Putamen (tissue), 1 donor: ENCODE measurements around the gene NT5C1B.
A peak's percentile ranks its signal among the peaks of the same experiment; 100 is the strongest.

Experiments
- DNase-seq: peaks from one replicate; pipeline ENCODE4 v3.0.0-alpha.2; 2016; ENCODE audit warnings: low spot score

The NT5C1B gene

GRCh38 chr2:18551169-18551568 is 38.2 kb downstream of the NT5C1B start:
- DNase-seq: no peak

DNA sequence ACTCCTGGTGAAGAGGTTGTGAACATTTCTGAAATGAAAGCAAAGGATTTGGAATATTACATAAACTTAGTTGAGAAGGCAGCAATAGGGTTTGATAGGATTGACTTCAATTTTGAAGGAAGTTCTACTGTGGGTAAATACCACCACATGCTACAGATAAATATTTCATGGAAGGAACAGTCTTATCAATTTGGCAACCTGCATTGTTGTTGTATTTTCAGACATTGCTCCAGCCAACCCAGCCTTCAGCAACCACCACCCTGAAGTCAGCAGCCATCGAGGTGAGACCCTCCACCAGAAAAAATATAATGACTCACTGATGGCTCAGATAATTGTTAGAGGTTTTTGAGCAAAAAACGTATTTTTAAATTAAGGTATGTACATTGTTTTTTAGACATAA is 38.9 kb downstream of the NT5C1B start:
- DNase-seq: no peak

- no peak for DNase-seq
Observed at GRCh38 chr2:18549083-18549482, 40.3 kb downstream of the NT5C1B start.

GRCh38 chr2:18548621-18549020 is 40.7 kb downstream of the NT5C1B start:
- no peak for DNase-seq

DNA sequence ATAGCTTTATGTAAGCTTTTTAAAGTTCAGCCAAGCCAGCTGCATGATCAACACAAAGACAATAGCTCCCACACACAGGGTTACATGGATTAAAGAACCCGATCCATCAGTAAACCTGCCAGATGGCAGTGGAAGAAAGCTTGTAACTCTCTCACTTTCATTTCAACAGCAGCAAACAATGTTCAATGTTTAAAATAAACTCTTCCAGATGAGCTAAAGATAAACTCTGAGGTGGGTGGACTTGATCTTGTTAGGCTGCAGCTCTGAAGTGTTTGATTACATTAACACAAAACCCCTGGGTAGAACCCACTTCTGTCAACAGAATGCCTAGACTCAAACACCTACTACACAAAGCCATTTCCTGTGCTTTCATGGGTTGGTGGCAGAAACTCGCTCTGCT is 42.8 kb downstream of the NT5C1B start:
- DNase-seq: no peak

GRCh38 chr2:18545384-18545783 is 44.0 kb downstream of the NT5C1B start:
- no peak for DNase-seq

GRCh38 chr2:18544171-18544570 is 45.2 kb downstream of the NT5C1B start:
- DNase-seq: no peak

DNA sequence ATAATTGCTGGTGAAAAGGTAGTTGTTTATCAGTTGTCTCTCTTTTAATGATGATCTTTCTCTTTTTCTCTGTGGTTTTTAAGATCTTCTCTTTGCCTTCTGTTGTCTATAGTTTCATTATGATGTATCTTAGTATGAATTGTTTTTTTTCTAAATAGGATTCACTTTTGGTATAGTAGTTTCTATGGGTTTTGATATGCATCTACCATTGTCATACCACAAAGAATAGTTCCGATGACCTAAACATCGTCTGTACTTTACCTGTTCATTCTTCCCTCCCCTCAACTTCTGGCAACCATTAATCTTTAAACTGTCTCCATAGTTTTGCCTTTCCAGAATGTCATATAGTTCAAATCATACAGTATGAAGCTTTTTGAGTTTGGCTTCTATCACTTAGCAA is 48.5 kb downstream of the NT5C1B start:
- DNase-seq: no peak

GRCh38 chr2:18536697-18537096 is 52.7 kb downstream of the NT5C1B start:
- DNase-seq: no peak

DNA sequence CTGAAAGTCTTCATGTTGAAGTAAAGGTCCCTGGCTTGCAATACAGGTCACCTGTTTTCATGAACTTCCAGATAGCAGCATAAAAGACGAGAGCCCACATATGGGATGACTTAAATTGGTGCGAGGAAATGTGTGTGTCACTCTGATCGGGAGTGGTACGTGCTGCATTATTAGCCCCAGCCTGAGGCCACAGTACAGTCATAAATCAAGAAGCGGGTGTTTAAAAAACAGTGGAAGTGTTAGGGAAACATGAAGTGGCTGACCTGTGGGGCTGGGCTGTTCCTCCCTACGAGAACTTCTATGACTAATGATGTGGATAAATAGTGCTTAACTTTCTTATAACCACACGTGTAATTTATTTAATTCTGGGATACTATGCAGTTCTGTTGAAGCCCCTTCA is 53.3 kb downstream of the NT5C1B start:
- no peak for DNase-seq

DNA sequence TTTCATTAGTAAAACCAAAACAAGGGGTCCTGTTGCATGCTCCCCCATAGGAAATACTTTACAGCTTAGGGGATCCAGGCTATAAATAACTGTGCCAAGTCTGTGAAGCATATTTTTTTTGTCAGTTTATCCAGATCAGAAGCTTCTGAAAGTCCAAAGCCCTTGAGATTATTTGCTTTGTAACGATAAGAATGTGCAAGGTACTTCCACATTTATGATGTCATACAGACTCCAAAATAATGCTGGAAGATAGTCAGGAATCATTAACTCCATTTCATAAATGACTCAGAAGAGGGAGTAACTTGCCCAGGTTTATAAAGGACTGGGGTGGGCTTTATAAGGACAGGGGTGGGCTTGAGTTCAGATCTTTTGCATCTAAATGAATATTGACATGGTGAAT is 58.2 kb downstream of the NT5C1B start:
- DNase-seq: no peak

DNA sequence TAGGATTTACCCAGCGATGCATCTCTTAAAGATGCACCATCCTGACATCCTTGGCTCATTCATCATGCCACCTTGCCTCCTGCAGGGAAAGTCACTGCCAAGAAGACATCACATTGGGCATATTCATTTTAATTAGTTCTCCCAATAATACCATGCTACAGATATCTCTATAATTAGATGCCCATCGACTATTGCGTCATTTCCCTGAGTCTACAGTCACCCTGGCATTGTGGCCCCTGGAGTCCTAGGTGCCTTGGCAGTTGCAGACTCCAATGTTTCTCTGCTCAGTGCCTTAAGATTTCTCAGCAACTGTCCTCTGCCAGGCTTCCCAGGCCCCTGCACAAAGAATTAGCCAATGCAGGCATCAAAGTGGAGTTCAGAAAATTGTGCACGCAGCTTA is 61.5 kb downstream of the NT5C1B start:
- DNase-seq: no peak

GRCh38 chr2:18527326-18527725 is 62.0 kb downstream of the NT5C1B start:
- no peak for DNase-seq

- no peak for DNase-seq
Observed at GRCh38 chr2:18526429-18526828, 62.9 kb downstream of the NT5C1B start.

GRCh38 chr2:18525852-18526251 is 63.5 kb downstream of the NT5C1B start:
- DNase-seq: no peak

- no peak for DNase-seq
Observed at GRCh38 chr2:18525236-18525635, 64.1 kb downstream of the NT5C1B start.

- no peak for DNase-seq
Observed at GRCh38 chr2:18522484-18523146, 66.8 kb downstream of the NT5C1B start.

DNA sequence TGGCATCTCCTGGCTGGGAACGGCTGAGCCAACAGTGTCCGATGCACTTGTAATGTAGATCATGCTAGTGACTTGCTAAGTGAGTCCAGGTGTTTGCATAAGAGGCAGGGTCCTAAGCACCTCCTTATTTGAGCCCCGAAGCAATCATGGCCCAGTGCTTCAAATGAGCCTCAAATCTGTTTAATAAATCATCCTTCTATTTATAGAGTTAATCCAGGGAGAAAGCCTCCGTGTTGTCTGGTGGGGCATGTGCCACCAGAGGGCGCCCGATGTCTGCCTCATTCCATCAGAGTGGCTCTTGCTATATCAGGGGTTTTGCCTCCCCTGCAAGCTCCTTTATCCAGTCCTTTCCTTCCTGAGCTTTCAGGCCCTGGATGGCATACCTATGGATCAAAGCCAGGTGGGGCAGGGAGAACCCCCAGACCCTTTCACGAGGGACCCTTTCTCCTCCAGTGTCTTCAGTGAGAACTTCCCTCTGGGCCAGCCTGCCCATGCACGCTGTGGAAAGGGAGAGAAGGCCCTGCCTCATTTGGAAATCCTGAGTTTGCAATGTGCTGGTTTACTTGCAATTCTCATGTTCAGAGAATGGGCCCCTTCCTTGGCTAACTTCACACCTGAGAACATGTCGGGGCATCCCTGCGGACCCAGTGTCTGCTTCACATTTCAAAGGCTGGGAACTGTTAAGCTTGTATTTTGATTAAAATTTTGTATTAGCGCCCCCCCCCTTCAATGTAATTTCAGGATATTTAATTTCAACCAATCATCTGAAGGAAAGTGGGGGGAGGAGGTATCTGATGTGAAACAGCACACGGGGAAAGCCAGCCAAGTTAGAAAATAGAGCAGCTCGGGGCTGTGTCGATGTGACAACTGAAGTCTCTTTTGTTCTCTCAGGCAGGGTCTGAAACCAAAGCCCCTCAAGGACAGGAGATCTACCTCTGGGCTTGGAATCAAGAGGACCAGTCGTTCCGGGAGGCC is 68.6 kb downstream of the NT5C1B start:
- peak; percentile 72 for DNase-seq

DNA sequence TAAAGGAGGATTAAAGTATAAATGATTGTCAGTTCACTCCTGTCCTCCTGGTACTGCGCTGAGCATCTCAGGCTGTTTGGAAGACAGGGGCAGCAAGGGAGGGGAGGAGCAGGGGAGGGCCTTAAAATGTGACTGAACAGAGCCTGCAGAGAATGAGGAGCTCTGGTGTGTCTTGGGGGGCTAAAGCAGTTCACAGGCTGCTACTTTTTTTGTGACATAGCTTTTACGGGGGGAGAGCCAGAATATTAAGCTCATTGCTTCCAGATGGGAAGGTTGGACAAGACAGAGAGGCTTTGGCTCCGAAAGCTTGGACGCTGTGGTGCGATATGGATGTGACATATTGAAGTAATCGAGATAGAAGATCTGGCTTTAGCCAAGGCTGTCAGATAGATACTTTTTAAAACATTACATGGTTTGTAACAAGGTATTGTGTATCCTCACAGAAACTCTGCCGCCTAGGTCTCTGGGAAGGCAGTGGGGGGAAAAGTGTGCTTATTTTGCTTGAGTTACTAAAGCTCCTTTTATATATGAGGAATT is 69.4 kb downstream of the NT5C1B start:
- no peak for DNase-seq

DNA sequence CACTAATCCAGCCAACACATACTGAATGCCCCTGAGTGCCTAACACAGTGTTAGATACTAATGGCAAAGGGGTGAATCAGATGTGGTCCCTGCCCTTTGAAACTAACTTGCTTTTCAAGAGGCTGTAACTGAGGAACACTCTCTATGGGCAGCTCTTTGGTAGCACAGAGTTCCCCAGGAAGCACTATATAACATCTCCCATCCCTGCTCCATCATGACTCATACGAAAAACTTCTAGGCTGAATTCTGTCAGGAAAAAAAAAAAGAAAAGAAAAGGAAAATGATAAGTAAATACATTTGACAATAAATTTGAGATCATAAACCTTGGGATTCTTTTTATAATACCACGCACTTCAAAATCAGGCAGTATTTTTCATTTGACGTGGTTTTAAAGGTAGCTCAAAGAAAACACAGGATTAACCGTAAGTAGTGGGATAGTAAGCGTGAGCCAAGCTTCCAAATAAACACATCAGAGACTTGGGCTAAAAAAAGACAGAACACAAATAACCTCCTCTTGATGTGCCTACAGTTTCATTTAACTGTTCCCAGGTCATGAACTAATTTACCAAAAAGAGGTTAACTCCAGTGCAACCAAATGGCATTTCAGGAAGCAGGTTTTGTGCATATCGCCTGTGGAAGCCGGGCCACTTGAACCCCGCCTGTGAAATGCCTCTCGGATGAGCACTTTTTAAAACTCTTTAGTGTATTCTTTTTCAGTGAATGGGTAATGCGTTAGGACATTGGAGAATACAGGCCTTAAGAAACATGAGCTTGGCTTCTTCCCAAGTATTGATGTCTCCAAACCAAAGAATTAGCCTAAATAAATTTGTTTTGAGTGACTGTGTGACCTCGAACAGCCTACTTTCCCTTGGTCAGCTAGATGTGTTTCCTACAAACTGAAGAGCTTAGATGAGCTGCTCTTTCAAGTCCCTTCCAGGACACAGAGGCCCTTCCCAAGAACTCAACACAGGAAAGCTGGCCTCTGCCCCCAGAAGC is 71.0 kb downstream of the NT5C1B start:
- DNase-seq: no peak

DNA sequence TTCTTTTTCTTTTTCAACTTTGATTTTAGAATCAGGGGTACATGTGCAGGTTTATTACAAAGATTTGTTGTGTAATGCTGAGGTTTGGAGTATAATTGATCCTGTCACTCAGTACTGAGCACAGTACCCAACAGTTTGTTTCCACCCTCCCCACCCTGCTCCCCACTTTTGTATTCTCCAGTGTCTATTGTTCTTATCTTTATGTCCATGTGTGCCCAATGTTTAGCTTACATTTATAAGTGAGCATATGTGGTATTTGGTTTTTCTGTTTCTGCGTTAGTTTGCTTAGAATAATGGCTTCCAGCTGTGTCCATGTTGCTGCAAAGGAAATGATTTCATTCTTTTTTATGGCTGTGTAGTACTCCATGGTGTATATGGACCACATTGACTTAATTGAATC is 72.0 kb downstream of the NT5C1B start:
- no peak for DNase-seq

DNA sequence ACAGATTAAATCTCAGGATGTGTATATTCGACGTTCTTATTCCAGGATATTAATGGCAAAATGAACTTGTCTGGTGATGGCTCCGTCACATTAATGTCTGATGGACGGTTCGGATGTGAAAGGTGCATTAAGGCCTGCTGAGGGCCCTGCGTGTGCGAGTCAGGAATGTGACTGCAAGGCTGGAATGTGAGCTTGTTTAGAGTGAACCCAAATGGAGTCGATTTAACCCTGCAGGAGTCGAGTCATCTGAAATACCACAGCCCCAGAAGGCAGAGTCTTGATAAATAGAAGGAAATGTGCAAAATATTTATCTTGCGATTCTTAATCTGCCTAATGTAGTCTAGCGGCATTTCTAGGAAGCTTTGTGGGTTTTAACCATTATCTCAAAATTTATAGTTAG is 73.3 kb downstream of the NT5C1B start:
- no peak for DNase-seq
